ENCODE data around the gene IGSF21.

DNA sequence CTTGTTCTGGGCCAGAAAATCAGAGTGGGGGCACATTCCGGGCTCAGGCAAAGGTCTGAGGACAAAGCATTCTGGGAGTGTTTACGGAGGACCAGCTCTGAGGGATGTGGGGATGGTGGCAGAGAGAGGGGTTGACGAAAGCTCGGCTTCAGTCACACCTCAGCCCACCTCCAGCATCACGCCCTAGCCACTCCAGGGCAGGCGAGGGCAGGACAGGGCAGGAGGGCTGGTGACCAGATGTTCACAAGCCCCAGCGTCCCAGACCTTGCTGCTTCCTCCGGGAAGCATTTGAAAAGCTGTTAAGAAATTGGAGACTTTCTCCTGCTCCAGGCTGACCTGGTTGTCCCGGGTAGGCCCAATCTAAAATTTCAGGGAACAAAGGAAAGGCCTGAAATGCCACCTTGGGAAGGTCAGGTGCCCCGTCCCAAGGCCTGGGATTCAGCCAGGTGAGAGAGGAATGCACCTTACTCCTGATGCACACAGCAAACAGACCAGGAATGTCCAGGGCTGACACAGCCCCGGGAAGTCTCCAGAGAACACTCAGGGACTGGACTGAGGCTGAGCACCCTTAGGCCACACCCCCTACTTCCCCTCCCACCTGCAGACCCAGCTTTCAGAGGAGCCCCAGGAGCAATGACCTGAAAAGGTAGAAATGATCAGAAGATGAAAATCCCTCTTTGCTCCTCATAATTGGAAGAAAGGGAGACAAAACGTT lies 301.2 kb downstream of the IGSF21 start:
- TF ChIP-seq, protein P1, sequence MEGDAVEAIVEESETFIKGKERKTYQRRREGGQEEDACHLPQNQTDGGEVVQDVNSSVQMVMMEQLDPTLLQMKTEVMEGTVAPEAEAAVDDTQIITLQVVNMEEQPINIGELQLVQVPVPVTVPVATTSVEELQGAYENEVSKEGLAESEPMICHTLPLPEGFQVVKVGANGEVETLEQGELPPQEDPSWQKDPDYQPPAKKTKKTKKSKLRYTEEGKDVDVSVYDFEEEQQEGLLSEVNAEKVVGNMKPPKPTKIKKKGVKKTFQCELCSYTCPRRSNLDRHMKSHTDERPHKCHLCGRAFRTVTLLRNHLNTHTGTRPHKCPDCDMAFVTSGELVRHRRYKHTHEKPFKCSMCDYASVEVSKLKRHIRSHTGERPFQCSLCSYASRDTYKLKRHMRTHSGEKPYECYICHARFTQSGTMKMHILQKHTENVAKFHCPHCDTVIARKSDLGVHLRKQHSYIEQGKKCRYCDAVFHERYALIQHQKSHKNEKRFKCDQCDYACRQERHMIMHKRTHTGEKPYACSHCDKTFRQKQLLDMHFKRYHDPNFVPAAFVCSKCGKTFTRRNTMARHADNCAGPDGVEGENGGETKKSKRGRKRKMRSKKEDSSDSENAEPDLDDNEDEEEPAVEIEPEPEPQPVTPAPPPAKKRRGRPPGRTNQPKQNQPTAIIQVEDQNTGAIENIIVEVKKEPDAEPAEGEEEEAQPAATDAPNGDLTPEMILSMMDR (IDR thresholded peaks at IDR 0.05; ENCODE audit: insufficient read depth, low read length) = no peak
- TF ChIP-seq POLR2AphosphoS5 (IDR thresholded peaks at IDR 0.05; ENCODE audit: low read depth) = no peak
- TF ChIP-seq, protein P2, sequence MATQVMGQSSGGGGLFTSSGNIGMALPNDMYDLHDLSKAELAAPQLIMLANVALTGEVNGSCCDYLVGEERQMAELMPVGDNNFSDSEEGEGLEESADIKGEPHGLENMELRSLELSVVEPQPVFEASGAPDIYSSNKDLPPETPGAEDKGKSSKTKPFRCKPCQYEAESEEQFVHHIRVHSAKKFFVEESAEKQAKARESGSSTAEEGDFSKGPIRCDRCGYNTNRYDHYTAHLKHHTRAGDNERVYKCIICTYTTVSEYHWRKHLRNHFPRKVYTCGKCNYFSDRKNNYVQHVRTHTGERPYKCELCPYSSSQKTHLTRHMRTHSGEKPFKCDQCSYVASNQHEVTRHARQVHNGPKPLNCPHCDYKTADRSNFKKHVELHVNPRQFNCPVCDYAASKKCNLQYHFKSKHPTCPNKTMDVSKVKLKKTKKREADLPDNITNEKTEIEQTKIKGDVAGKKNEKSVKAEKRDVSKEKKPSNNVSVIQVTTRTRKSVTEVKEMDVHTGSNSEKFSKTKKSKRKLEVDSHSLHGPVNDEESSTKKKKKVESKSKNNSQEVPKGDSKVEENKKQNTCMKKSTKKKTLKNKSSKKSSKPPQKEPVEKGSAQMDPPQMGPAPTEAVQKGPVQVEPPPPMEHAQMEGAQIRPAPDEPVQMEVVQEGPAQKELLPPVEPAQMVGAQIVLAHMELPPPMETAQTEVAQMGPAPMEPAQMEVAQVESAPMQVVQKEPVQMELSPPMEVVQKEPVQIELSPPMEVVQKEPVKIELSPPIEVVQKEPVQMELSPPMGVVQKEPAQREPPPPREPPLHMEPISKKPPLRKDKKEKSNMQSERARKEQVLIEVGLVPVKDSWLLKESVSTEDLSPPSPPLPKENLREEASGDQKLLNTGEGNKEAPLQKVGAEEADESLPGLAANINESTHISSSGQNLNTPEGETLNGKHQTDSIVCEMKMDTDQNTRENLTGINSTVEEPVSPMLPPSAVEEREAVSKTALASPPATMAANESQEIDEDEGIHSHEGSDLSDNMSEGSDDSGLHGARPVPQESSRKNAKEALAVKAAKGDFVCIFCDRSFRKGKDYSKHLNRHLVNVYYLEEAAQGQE (IDR thresholded peaks at IDR 0.05; ENCODE audit: insufficient replicate concordance, low read depth) = no peak
- TF ChIP-seq GABPA (IDR thresholded peaks at IDR 0.05; ENCODE audit: low read depth) = no peak
- TF ChIP-seq SPI1 (IDR thresholded peaks at IDR 0.05; ENCODE audit: borderline replicate concordance, low read depth) = no peak
